Liver (tissue), 3 donors: ENCODE data around the gene AIF1.

ENCODE experiments used
- CTCF ChIP-seq: fragments of 150-350 bp; IDR thresholded peaks from 2 replicates; pipeline ENCODE4 v1.5.1; 2017; ENCODE audit warnings: improper control_type of control experiment, low read depth, low read length; ENCODE audit not compliant: missing input control
- EGR1 ChIP-seq, 2 donors: IDR thresholded peaks; 2 replicates each; pipeline ENCODE4 v1.6.1; 2016 to 2018; ENCODE audit warnings: antibody characterized with exemption in 2 of 2, low read depth in 2 of 2
- FOXA1 ChIP-seq: IDR thresholded peaks from 2 replicates; pipeline ENCODE4 v1.6.1; 2016; ENCODE audit warnings: antibody characterized with exemption
- GABPA ChIP-seq, 2 donors: IDR thresholded peaks in 1 of 2; conservative IDR thresholded peaks in 1 of 2; 2 replicates each; pipeline ENCODE4 v1.6.1; 2016; ENCODE audit warnings: antibody characterized with exemption in 2 of 2, mild to moderate bottlenecking in 1 of 2, moderate library complexity in 1 of 2
- MAX ChIP-seq: IDR thresholded peaks from 2 replicates; pipeline ENCODE4 v1.6.1; 2016; ENCODE audit warnings: antibody characterized with exemption
- RAD21 ChIP-seq, 2 donors: IDR thresholded peaks; 2 replicates each; pipeline ENCODE4 v1.6.1; 2016; ENCODE audit warnings: antibody characterized with exemption in 2 of 2, mild to moderate bottlenecking in 2 of 2
- SP1 ChIP-seq: IDR thresholded peaks from 2 replicates; pipeline ENCODE4 v1.6.1; 2018; ENCODE audit warnings: antibody characterized with exemption, mild to moderate bottlenecking
- donor health status: healthy.
- donor health status: healthy.

DNA sequence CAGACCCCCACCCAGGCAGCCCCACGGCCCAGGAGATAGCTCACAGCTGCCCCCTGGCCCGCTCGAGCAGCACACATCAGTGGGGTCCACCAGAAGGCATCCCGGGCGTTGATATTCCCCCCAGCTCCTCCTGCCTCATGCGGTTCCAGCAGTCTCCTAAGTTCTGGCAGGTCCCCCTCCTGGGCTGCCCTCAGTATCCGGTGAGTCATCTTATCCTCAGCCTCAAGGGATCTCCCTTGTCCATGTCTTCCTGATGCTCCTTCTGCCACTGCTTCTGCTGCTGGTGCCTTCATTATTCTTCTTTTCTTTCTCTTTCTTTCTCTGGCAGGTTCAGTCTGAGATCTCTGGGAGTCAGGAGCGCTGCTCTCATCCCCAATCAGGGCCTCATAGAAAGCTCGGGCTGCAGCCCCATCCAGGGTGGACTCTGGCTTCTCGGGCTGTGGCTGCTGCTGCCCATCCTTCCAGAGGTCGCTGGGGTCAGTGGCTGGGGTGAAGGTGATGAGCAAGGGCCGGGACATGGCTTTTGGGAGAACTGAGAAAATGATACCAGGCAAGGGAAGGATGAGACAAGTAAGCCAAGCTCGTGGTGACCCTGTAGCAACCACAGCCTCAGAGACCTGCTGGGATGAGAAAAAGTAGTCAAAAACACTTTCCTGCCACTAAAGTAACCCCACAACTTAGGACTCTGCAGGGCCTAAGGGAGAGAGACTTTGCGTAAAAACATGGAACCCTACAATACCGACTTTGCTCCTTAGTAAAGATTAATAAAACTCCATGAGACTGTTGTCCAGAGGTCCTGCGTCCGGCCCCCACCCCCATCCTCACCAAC, 49.1 kb downstream of the AIF1 start:
- TF ChIP-seq SP1 (no peak), CTCF (no peak), FOXA1 (no peak), GABPA (IDR thresholded peaks at IDR 0.05 in 1 of 2, conservative IDR thresholded peaks at IDR 0.05 in 1 of 2) (no peak), MAX (no peak), RAD21 (IDR thresholded peaks at IDR 0.05) (no peak), EGR1 (IDR thresholded peaks at IDR 0.05; ENCODE audit: low read depth in 2 of 2) (no peak)
